Measurements from ENCODE around the gene ASTN1. TPM values are rescaled to one million over a fixed set of nuclear protein-coding genes. Genes with fewer than 3 reads are reported as not detected.
A peak's percentile ranks its signal among the peaks of the same experiment; 100 is the strongest.

The ASTN1 gene
- total and polyA plus RNA-seq, 2 of the 4 experiments (the other 2 are of a cell fraction) = under 0.01 to 0.07 TPM

DNA sequence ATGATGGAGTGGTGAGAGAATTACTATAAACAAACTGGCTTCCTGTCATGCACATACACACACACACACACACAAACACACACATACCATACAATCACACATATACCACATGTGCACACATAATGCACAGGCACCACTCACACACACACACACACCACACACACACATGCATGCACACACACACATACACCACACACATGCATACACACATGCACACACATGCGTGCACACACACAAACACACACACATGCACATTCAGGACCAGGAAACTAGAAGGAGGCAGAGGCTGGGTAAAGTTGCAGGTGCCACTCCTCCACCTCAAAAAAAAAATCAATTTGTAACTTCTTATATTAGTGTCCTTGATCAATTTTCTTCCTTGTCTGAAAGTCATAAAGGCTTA lies 153.0 kb downstream of the ASTN1 start:
- CTCF ChIA-PET = no interaction called here
- H3K9ac ChIP-seq (ENCODE audit: low read depth, low read length) = no peak overlapping the region
- no peak overlapping the region for H3K56ac ChIP-seq (ENCODE audit: extremely low read depth, insufficient read depth, low read length)
- dilution Hi-C loops (cut with HindIII; ENCODE audit: low sequenced_read_pairs, unreplicated experiment) = no loop called here
- POLR2A ChIA-PET (ENCODE audit: unreplicated experiment) = no interaction called here
- H2AK5ac ChIP-seq (ENCODE audit: low read depth, low read length) = no peak overlapping the region
- H3K18ac ChIP-seq (ENCODE audit: low read depth, low read length) = no peak overlapping the region
- peaks cover 2% of the 10 kb centered on the region; the same call in 1 of the 2 replicates for H3K9me1 ChIP-seq (ENCODE audit: insufficient read depth, low read length)
- H3K4ac ChIP-seq (ENCODE audit: low read depth, low read length) = no peak overlapping the region
- BruUV-seq (replicated peaks) = no TSS peak
- no peak for TF ChIP-seq SMC3 (IDR thresholded peaks at IDR 0.05; ENCODE audit: low read depth, low read length)
- no peak for TF ChIP-seq CEBPB (IDR thresholded peaks at IDR 0.05; ENCODE audit: low read depth, low read length)
- no peak for TF ChIP-seq MAZ (IDR thresholded peaks at IDR 0.05; ENCODE audit: borderline replicate concordance, low read depth, low read length)
- no peak for TF ChIP-seq RFX5 (IDR thresholded peaks at IDR 0.05; ENCODE audit: low read depth, low read length)
- no peak overlapping the region for H2AK9ac ChIP-seq (replicated peaks; ENCODE audit: low read depth, low read length, poor library complexity)
- no peaks in the 10 kb centered on the region for H3K27me3 ChIP-seq (ENCODE audit: control insufficient read depth, insufficient read depth, low read length)
- no peak overlapping the region for H2BK15ac ChIP-seq (ENCODE audit: low read depth, low read length)
- no peak overlapping the region for H2BK120ac ChIP-seq (ENCODE audit: low read depth, low read length)
- no peak overlapping the region for H2AFZ ChIP-seq (replicated peaks; ENCODE audit: low read length, poor library complexity)
- no peak overlapping the region for H4K91ac ChIP-seq (ENCODE audit: insufficient read depth, low read depth, low read length)
- H3K27ac ChIP-seq (ENCODE audit: insufficient read depth, low read length) = no peak overlapping the region
- no peak overlapping the region for H3K4me3 ChIP-seq (ENCODE audit: insufficient read depth, low read depth, low read length)
- H4K8ac ChIP-seq (ENCODE audit: low read depth in 2 of 2, low read length in 2 of 2) = no peak overlapping the region
- H3K14ac ChIP-seq (replicated peaks; ENCODE audit: low read depth, low read length) = no peak overlapping the region
- no peak overlapping the region for H3K4me2 ChIP-seq (ENCODE audit: low read depth, low read length)
- H3K79me1 ChIP-seq (ENCODE audit: low read depth in 1 of 2, low read length in 2 of 2) = no peaks in the 10 kb centered on the region
- no peaks in the 10 kb centered on the region for H3K4me1 ChIP-seq (ENCODE audit: control insufficient read depth, insufficient read depth, low read length)
- DNase-seq (no peak), ATAC-seq (ENCODE audit: low read depth) (no peak)
- H3K23ac ChIP-seq (ENCODE audit: low read depth, low read length) = no peak overlapping the region
- no peak overlapping the region for H2BK20ac ChIP-seq (ENCODE audit: low read depth, low read length)
- H4K20me1 ChIP-seq (ENCODE audit: insufficient read depth, low read length) = no peaks in the 10 kb centered on the region
- in situ Hi-C loops (cut with MboI; ENCODE audit: low sequenced_read_pairs) = no loop called here
- H3K9me3 ChIP-seq (ENCODE audit: control insufficient read depth, insufficient read depth, low read length) = no peaks in the 10 kb centered on the region
- no CpG with 5 or more reads among the region's 1 CpG for WGBS, 2 experiments (ENCODE audit: extremely low coverage in 2 of 2, insufficient read length in 1 of 2)
- no peaks in the 10 kb centered on the region for H3K36me3 ChIP-seq (ENCODE audit: control insufficient read depth, insufficient read depth, low read length)
- no peak overlapping the region for H4K5ac ChIP-seq (ENCODE audit: low read depth, low read length)
- peak overlapping the region; percentile 58 for H2BK5ac ChIP-seq (ENCODE audit: low read depth, low read length, poor library complexity, severe bottlenecking)
- intact Hi-C loops (cut with micrococcal nuclease) = no loop called here

Data from IMR-90 (cell line).